Right lung (tissue), 5 donors: Measurements from ENCODE around the gene CCDC120. TPM values are rescaled to one million over a fixed set of nuclear protein-coding genes. Genes with fewer than 3 reads are reported as not detected.

Experiments
- DNase-seq, 2 donors: peaks; one replicate each; pipeline ENCODE4 v3.0.0-alpha.2; 2013
- polyA plus RNA-seq, 5 donors: library from polyadenylated mRNA; unstranded; fragments of 120-200 nt; gene quantifications; one replicate each; pipeline versions ENCODE4 v1.2.1 to v1.2.3, GENCODE V29; 2013; ENCODE audit warnings: inconsistent platforms in 1 of 5, low replicate concordance in 1 of 5; ENCODE audit not compliant: insufficient read length in 5 of 5, insufficient read depth in 1 of 5

CCDC120 gene
- polyA plus RNA-seq, 5 donors, result 11.4 to 19.0 (median 16.9) TPM

GRCh38 chrX:49100704-49101628 is 42.2 kb downstream of the CCDC120 start:
- peak; percentile 86 to 87 for DNase-seq

GRCh38 chrX:49101629-49101984 is 42.8 kb downstream of the CCDC120 start:
- DNase-seq, result no peak

- DNase-seq, result no peak
Observed at GRCh38 chrX:49102190-49102589, 43.4 kb downstream of the CCDC120 start.

- DNase-seq, result no peak
Observed at GRCh38 chrX:49103637-49104036, 44.8 kb downstream of the CCDC120 start.

GRCh38 chrX:49106296-49106695 is 47.5 kb downstream of the CCDC120 start:
- DNase-seq, result no peak

- no peak for DNase-seq
Observed at GRCh38 chrX:49106930-49107329, 48.1 kb downstream of the CCDC120 start.

GRCh38 chrX:49108641-49109040 is 49.8 kb downstream of the CCDC120 start:
- DNase-seq, result no peak

- no peak for DNase-seq
Observed at GRCh38 chrX:49110417-49110816, 51.6 kb downstream of the CCDC120 start.

- no peak for DNase-seq
Observed at GRCh38 chrX:49111791-49112190, 53.0 kb downstream of the CCDC120 start.

GRCh38 chrX:49116076-49116475 is 57.3 kb downstream of the CCDC120 start:
- no peak for DNase-seq

GRCh38 chrX:49116716-49117115 is 57.9 kb downstream of the CCDC120 start:
- DNase-seq, result no peak

- no peak for DNase-seq
Observed at GRCh38 chrX:49117581-49117980, 58.8 kb downstream of the CCDC120 start.

Other genes starting within 250 kb of the CCDC120 start
- gene ERAS, start 232.5 kb upstream of the CCDC120 start, polyA plus RNA-seq, result under 1 TPM in 4 of 5 donors, not detected in 1; 0.14 to 0.30 (median 0.22) TPM
- 1 to 10 TPM; 2.0 to 5.6 (median 3.5) TPM for gene PCSK1N, start 223.4 kb upstream of the CCDC120 start, polyA plus RNA-seq
- gene TIMM17B, start 161.2 kb upstream of the CCDC120 start, polyA plus RNA-seq, result 10 to 100 TPM; 25.3 to 46.0 (median 34.9) TPM
- 10 to 100 TPM; 69.9 to 96.9 (median 77.4) TPM for gene PQBP1, start 161.1 kb upstream of the CCDC120 start, polyA plus RNA-seq
- 10 to 100 TPM; 19.7 to 30.4 (median 23.2) TPM for gene SLC35A2, start 147.4 kb upstream of the CCDC120 start, polyA plus RNA-seq
- gene PIM2, start 140.0 kb upstream of the CCDC120 start, polyA plus RNA-seq, result 1 to 10 TPM; 5.4 to 8.4 (median 6.7) TPM
- gene OTUD5, start 101.4 kb upstream of the CCDC120 start, polyA plus RNA-seq, result 10 to 100 TPM; 46.3 to 59.4 (median 55.7) TPM
- gene KCND1, start 87.2 kb upstream of the CCDC120 start, polyA plus RNA-seq, result 1 to 10 TPM; 3.5 to 4.3 (median 4.0) TPM
- gene GRIPAP1, start 56.7 kb upstream of the CCDC120 start, polyA plus RNA-seq, result 10 to 100 TPM; 49.1 to 64.6 (median 56.9) TPM
- 10 to 100 TPM; 33.3 to 46.8 (median 42.2) TPM for gene TFE3, start 15.6 kb upstream of the CCDC120 start, polyA plus RNA-seq
- 10 to 100 TPM; 28.8 to 40.9 (median 35.7) TPM for gene PRAF2, start 15.0 kb downstream of the CCDC120 start, polyA plus RNA-seq
- gene WDR45, start 20.9 kb downstream of the CCDC120 start, polyA plus RNA-seq, result 10 to 100 TPM; 40.9 to 61.7 (median 48.2) TPM
- gene GPKOW, start 64.7 kb downstream of the CCDC120 start, polyA plus RNA-seq, result 10 to 100 TPM; 20.5 to 26.9 (median 21.1) TPM
- 1 to 10 TPM; 1.5 to 4.0 (median 2.1) TPM for gene MAGIX, start 103.8 kb downstream of the CCDC120 start, polyA plus RNA-seq
- 10 to 100 TPM; 41.4 to 63.7 (median 55.9) TPM for gene PLP2, start 112.9 kb downstream of the CCDC120 start, polyA plus RNA-seq
- 1 to 10 TPM; 4.2 to 7.3 (median 6.4) TPM for gene PRICKLE3, start 127.4 kb downstream of the CCDC120 start, polyA plus RNA-seq
- 1 to 10 TPM; 2.8 to 3.5 (median 3.1) TPM for gene SYP, start 141.2 kb downstream of the CCDC120 start, polyA plus RNA-seq
- under 1 TPM; 0.09 to 0.66 (median 0.45) TPM for gene CACNA1F, start 174.3 kb downstream of the CCDC120 start, polyA plus RNA-seq
- 10 to 100 TPM; 11.4 to 19.4 (median 14.0) TPM for gene CCDC22, start 176.5 kb downstream of the CCDC120 start, polyA plus RNA-seq
- under 1 TPM; 0.32 to 0.73 (median 0.69) TPM for gene FOXP3, start 205.7 kb downstream of the CCDC120 start, polyA plus RNA-seq
- 1 to 10 TPM; 4.8 to 8.1 (median 5.8) TPM for gene PPP1R3F, start 210.8 kb downstream of the CCDC120 start, polyA plus RNA-seq
- under 1 TPM in 2 of 5 donors, not detected in 3; 0.22 to 0.40 TPM for gene GAGE10, start 244.6 kb downstream of the CCDC120 start, polyA plus RNA-seq